ENCODE data around the gene BTN3A1.

GRCh38 chr6:26359765-26360164, 42.3 kb upstream of the BTN3A1 start:
- TF ChIP-seq TAF1 (IDR thresholded peaks at IDR 0.05; ENCODE audit: borderline replicate concordance, insufficient read depth, low read length) (no peak), POLR2AphosphoS5 (IDR thresholded peaks at IDR 0.05; ENCODE audit: low read depth, low read length) (no peak), SIN3A (IDR thresholded peaks at IDR 0.05; ENCODE audit: borderline replicate concordance, insufficient read depth, low read length) (no peak), REST (IDR thresholded peaks at IDR 0.05; ENCODE audit: insufficient read depth in 1 of 2, low read depth in 2 of 2, low read length in 2 of 2) (no peak), FOXP2 (optimal IDR thresholded peaks at IDR 0.05; ENCODE audit: borderline replicate concordance, extremely low read depth, extremely low read length, insufficient read depth) (no peak)

All from PFSK-1 (cell line).